ENCODE results near the gene GALNT12. TPM values are rescaled to one million over a fixed set of nuclear protein-coding genes. Genes with fewer than 3 reads are reported as not detected.

The GALNT12 gene
- total RNA-seq, 1 donor from 2014 or later = 1.7 TPM

GRCh38 chr9:98880311-98881015 lies 73.0 kb downstream of the GALNT12 start:
- no peak overlapping the region for H3K4me3 Mint-ChIP-seq (ENCODE audit: unreplicated experiment)

GRCh38 chr9:98881356-98881755 lies 73.9 kb downstream of the GALNT12 start:
- H3K9me3 ChIP-seq (ENCODE audit: insufficient read depth, low read depth, low read length) = no peaks in the 10 kb centered on the region
- Mint-ChIP-seq H3K27me3 (ENCODE audit: low read depth, unreplicated experiment) (peaks cover 53% of the 10 kb centered on the region), H3K4me1 (ENCODE audit: low read depth, unreplicated experiment) (no peaks in the 10 kb centered on the region), H3K36me3 (ENCODE audit: low read depth, unreplicated experiment) (no peaks in the 10 kb centered on the region), H3K27ac (ENCODE audit: unreplicated experiment) (no peak overlapping the region), H3K4me3 (ENCODE audit: unreplicated experiment) (no peak overlapping the region), H3K9me3 (ENCODE audit: unreplicated experiment) (peaks cover 5% of the 10 kb centered on the region)
- no peaks in the 10 kb centered on the region for H4K20me1 ChIP-seq (ENCODE audit: insufficient read depth, low read length)
- no peak overlapping the region for H3K4me3 ChIP-seq (ENCODE audit: insufficient read depth, low read depth, low read length)
- H3K27me3 ChIP-seq (ENCODE audit: insufficient read depth, low read length) = peaks cover 28% of the 10 kb centered on the region
- no peak overlapping the region for H3K9ac ChIP-seq (ENCODE audit: low read length)
- no peak overlapping the region for H3K27ac ChIP-seq (ENCODE audit: low read depth, low read length)
- TF ChIP-seq CTCF (IDR thresholded peaks at IDR 0.05; ENCODE audit: insufficient read depth, low read depth, low read length) (no peak), EZH2 (IDR thresholded peaks at IDR 0.05; ENCODE audit: insufficient read depth, low read length) (no peak)
- H2AFZ ChIP-seq (ENCODE audit: low read depth, low read length) = no peak overlapping the region
- FAIRE-seq = no peak
- no peaks in the 10 kb centered on the region for H3K79me2 ChIP-seq (ENCODE audit: insufficient read depth, low read length)
- no peaks in the 10 kb centered on the region for H3K4me1 ChIP-seq (ENCODE audit: insufficient read depth, low read length)
- no peak overlapping the region for H3K4me2 ChIP-seq (ENCODE audit: low read length)
- DNase-seq (ENCODE audit: low read depth) = no peak
- no peaks in the 10 kb centered on the region for H3K36me3 ChIP-seq (ENCODE audit: insufficient read depth, low read length)

More at GRCh38 chr9:98880311-98881015, 73.0 kb downstream of the GALNT12 start:
- Mint-ChIP-seq H3K27ac (ENCODE audit: unreplicated experiment) (no peak overlapping the region), H3K36me3 (ENCODE audit: low read depth, unreplicated experiment) (no peaks in the 10 kb centered on the region), H3K9me3 (ENCODE audit: unreplicated experiment) (peaks cover 5% of the 10 kb centered on the region), H3K4me1 (ENCODE audit: low read depth, unreplicated experiment) (no peaks in the 10 kb centered on the region), H3K27me3 (ENCODE audit: low read depth, unreplicated experiment) (peaks cover 53% of the 10 kb centered on the region)
- H3K79me2 ChIP-seq (ENCODE audit: insufficient read depth, low read length) = no peaks in the 10 kb centered on the region
- DNase-seq (ENCODE audit: low read depth) (no peak), FAIRE-seq (no peak)
- H3K27me3 ChIP-seq (ENCODE audit: insufficient read depth, low read length) = peaks cover 31% of the 10 kb centered on the region
- H3K4me3 ChIP-seq (ENCODE audit: insufficient read depth, low read depth, low read length) = no peak overlapping the region
- H3K4me1 ChIP-seq (ENCODE audit: insufficient read depth, low read length) = no peaks in the 10 kb centered on the region
- no peaks in the 10 kb centered on the region for H4K20me1 ChIP-seq (ENCODE audit: insufficient read depth, low read length)
- no peak for TF ChIP-seq CTCF (IDR thresholded peaks at IDR 0.05; ENCODE audit: insufficient read depth, low read depth, low read length)
- TF ChIP-seq EZH2 (IDR thresholded peaks at IDR 0.05; ENCODE audit: insufficient read depth, low read length) = no peak
- H3K27ac ChIP-seq (ENCODE audit: low read depth, low read length) = no peak overlapping the region
- no peaks in the 10 kb centered on the region for H3K36me3 ChIP-seq (ENCODE audit: insufficient read depth, low read length)
- H3K4me2 ChIP-seq (ENCODE audit: low read length) = no peak overlapping the region
- no peak overlapping the region for H3K9ac ChIP-seq (ENCODE audit: low read length)
- no peak overlapping the region for H2AFZ ChIP-seq (ENCODE audit: low read depth, low read length)
- H3K9me3 ChIP-seq (ENCODE audit: insufficient read depth, low read depth, low read length) = no peaks in the 10 kb centered on the region
